Astrocyte of the cerebellum (primary cell): ENCODE measurements around the gene PLEKHM3.

Experiments
- DNase-seq: peaks from one replicate; pipeline ENCODE4 v3.0.0-alpha.2; 2011; ENCODE audit warnings: low read depth
- H3K4me3 ChIP-seq: 2 replicates; pipeline ENCODE4 v1.5.1; 2011; ENCODE audit warnings: mild to moderate bottlenecking, low read depth, low read length, moderate library complexity
- in situ Hi-C: cut with HindIII; loops from 2 replicates; pipeline ENCODE4 v1.10.0; 2017; ENCODE audit warnings: low sequenced_read_pairs
- TF ChIP-seq, protein P1 (sequence below): IDR thresholded peaks from 2 replicates; pipeline ENCODE4 v1.5.1; 2012; ENCODE audit warnings: low read length, low read depth, moderate library complexity, mild to moderate bottlenecking; ENCODE audit errors: missing control alignments

Gene PLEKHM3

DNA sequence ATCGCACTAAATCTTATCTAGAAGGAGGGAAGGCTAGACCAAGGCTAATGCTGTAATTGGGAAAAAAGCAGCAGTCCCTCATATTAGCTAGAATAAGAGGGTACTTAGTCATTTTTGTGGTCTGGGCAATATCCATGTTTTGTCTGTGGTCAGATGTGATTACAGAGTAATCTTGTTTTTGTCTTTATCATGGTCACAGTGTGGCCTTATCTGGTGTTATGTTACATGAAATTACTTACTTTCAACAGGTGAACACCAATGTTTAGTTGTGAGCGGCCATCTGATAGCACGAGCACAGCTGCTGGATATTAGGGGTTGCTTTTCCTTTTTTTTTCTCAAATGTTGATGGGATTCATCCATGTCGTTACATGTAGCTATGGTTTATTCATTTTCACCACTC, 23.7 kb upstream of the PLEKHM3 start:
- DNase-seq = no peak
- H3K4me3 ChIP-seq = no peak overlapping the region
- in situ Hi-C loops = no loop called here
- TF ChIP-seq, protein P1, sequence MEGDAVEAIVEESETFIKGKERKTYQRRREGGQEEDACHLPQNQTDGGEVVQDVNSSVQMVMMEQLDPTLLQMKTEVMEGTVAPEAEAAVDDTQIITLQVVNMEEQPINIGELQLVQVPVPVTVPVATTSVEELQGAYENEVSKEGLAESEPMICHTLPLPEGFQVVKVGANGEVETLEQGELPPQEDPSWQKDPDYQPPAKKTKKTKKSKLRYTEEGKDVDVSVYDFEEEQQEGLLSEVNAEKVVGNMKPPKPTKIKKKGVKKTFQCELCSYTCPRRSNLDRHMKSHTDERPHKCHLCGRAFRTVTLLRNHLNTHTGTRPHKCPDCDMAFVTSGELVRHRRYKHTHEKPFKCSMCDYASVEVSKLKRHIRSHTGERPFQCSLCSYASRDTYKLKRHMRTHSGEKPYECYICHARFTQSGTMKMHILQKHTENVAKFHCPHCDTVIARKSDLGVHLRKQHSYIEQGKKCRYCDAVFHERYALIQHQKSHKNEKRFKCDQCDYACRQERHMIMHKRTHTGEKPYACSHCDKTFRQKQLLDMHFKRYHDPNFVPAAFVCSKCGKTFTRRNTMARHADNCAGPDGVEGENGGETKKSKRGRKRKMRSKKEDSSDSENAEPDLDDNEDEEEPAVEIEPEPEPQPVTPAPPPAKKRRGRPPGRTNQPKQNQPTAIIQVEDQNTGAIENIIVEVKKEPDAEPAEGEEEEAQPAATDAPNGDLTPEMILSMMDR = no peak

- no peak overlapping the region for H3K4me3 ChIP-seq
- DNase-seq = no peak
- in situ Hi-C loops = no loop called here
- TF ChIP-seq, protein P1 = no peak
Measured at GRCh38 chr2:208047840-208048239, 22.5 kb upstream of the PLEKHM3 start.

DNA sequence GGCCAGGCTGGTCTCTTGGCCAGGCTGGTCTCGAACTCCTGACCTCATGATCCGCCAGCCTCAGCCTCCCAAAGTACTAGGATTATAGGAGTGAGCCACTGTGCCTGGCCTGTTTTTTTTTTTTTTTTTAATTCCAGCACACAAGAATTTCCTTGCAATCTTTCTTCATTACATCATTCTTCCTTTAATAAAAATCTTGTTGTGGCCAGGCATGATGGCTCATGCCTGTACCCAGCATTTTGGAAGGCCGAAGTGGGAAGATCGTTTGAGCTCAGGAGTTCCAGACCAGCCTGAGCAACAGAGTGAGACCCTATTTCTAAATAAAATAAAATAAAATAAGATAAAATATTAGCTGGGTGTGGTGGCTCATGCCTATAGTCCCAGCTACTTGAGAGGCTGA, 21.4 kb upstream of the PLEKHM3 start:
- TF ChIP-seq, protein P1 = no peak
- no peak for DNase-seq
- H3K4me3 ChIP-seq = no peak overlapping the region
- in situ Hi-C loops = no loop called here

DNA sequence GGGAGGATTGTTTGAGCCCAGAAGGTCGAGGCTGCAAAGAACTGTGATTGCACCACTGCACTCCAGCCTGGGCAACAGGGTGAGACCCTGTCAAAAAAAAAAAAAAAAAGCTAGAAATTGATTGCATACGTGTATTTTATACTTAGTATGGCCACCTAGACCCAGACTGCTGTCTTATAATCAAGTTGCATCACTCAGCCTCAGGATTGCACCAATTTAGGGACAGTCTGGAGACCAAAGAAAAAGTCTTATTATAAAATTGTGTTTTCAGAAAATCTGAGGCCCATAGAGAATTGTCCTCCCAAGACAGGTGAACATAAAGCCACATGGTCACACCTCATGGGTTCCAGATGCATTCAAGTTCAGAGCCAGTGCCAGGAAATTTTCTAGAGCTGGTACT, 17.1 kb upstream of the PLEKHM3 start:
- no peak overlapping the region for H3K4me3 ChIP-seq
- no peak for DNase-seq
- TF ChIP-seq, protein P1 = no peak
- in situ Hi-C loops = no loop called here

DNA sequence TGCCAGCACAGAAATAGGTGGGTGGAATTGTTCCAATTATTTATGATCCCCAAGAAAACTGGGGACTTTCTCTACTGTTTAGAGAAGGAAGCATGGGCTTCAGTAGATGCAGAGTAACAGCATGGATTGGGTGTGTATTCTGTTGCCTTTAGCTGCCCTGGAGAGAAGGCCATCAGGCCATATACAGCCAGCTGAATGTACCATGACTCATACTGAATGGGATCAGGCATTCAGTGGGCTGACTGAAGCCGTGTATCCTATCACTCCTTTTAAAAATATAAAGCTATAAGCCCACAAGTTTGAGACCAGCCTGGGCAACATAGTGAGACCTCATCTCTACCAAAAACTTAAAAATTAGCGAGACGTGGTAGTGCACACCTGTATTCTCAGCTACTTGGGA, 16.7 kb upstream of the PLEKHM3 start:
- no peak overlapping the region for H3K4me3 ChIP-seq
- no peak for DNase-seq
- TF ChIP-seq, protein P1 = no peak
- in situ Hi-C loops = no loop called here

DNA sequence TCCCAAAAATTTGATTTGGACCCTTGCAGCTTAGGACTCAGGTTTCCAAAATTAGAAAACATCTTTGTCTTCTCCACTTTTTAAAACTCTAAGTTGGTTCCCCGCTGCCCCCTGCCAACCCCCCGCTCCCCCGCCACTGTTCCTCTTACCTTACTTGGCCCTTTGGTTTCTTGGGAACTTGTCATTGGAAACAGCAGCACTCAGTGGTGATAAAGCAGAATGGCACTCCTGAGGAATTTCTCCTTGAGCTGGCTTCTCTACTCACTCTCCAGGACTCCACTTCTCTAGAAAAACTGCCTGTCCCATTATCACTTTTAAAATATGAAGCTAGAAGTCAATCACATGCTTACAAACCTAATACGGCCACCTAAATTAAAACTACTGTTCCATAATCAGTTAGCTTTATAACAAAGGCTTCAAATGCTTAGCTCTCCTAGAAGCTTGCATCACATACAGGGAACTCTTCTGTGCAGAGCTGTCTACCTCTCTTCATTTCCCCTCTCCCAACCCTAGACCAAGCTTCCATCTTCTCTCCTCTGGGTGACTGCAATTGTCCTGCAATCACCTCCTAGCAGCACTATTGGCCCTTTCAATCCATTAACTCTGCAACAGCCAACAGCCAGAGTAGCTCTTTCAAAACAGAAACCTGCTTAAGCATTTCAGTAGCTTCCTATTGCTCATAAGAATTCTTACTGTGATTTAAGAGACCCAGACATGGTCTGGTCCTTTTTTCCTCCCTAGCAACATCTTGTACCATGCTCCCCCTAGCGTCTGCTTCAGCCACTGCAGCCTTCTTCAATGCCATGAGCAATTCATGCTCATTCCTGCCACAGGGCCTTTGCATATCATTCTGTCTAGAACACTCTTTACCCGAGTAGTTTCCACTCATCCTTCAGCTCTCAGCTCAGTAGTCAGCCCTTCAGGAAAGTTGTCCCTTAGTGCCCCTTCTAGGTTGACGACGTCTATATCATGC, 15.2 kb upstream of the PLEKHM3 start:
- DNase-seq = peak; percentile 53
- no peak overlapping the region for H3K4me3 ChIP-seq
- TF ChIP-seq, protein P1 = peak; percentile 77
- in situ Hi-C loops = no loop called here
